H1 (cell line): ENCODE data around the gene DIS3L.

Experiments used
- BCL11A ChIP-seq, 2 experiments: IDR thresholded peaks; one replicate each; pipeline ENCODE4 v1.6.1; 2011; ENCODE audit warnings: low read depth in 2 of 2, low read length in 2 of 2, mild to moderate bottlenecking in 2 of 2
- CBX5 ChIP-seq: fragments of 300-800, 300-1000 bp; sonication (generic); IDR thresholded peaks from 2 replicates; pipeline ENCODE4 v1.7.1; 2016; ENCODE audit warnings: antibody characterized with exemption, low read length, low read depth
- HDAC6 ChIP-seq: IDR thresholded peaks from one replicate; pipeline ENCODE4 v1.7.1; 2012; ENCODE audit warnings: low read depth, mild to moderate bottlenecking, inconsistent platforms, low read length, moderate library complexity
- JUND ChIP-seq: IDR thresholded peaks from 2 replicates; pipeline ENCODE4 v1.6.1; 2011; ENCODE audit warnings: mild to moderate bottlenecking, improper control_type of control experiment, low read length
- POLR2AphosphoS5 ChIP-seq: IDR thresholded peaks from 2 replicates; pipeline ENCODE4 v1.6.1; 2011; ENCODE audit warnings: low read depth, low read length
- RAD21 ChIP-seq, 2 experiments: IDR thresholded peaks in 1 of 2; conservative IDR thresholded peaks in 1 of 2; 2 replicates each; pipeline ENCODE4 v1.6.1; 2011; ENCODE audit warnings: low read depth in 2 of 2, low read length in 2 of 2, improper control_type of control experiment in 1 of 2, inconsistent platforms in 1 of 2, mild to moderate bottlenecking in 1 of 2, moderate library complexity in 1 of 2
- RBBP5 ChIP-seq: IDR thresholded peaks from 2 replicates; pipeline ENCODE4 v1.7.1; 2012; ENCODE audit warnings: low read depth, mild to moderate bottlenecking, inconsistent platforms, low read length, moderate library complexity, borderline replicate concordance
- SUZ12 ChIP-seq: fragments of 200-600 bp; sonication (generic); IDR thresholded peaks from 2 replicates; pipeline ENCODE4 v1.6.1; 2012; ENCODE audit warnings: mild to moderate bottlenecking, inconsistent platforms, low read length, moderate library complexity, mixed read lengths
- USF2 ChIP-seq: IDR thresholded peaks from 2 replicates; pipeline ENCODE4 v1.6.1; 2011; ENCODE audit warnings: low read length, improper control_type of control experiment
- TF ChIP-seq, protein P1 (sequence below), 3 experiments: IDR thresholded peaks; 1 replicate in 2 of 3; 2 replicates in 1 of 3; pipeline versions ENCODE4 v1.5.1 to v1.6.1; 2011; ENCODE audit warnings: low read length in 3 of 3, mild to moderate bottlenecking in 3 of 3, inconsistent platforms in 2 of 3, low read depth in 1 of 3, moderate library complexity in 1 of 3; ENCODE audit not compliant: insufficient read depth in 1 of 3; ENCODE audit errors: control extremely low read depth in 1 of 3

- TF ChIP-seq BCL11A (IDR thresholded peaks at IDR 0.05; ENCODE audit: low read depth in 2 of 2, low read length in 2 of 2) (no peak), HDAC6 (no peak), CBX5 (no peak), SUZ12 (peak; percentile 54), POLR2AphosphoS5 (no peak), RAD21 (IDR thresholded peaks at IDR 0.05 in 1 of 2, conservative IDR thresholded peaks at IDR 0.05 in 1 of 2; ENCODE audit: low read depth in 2 of 2, low read length in 2 of 2) (peak; percentile 45 to 60; a peak in 3 of 4 replicates), RBBP5 (0 out of 2 replicates have a peak, but pooled peaks have one; percentile 24), JUND (no peak), USF2 (no peak)
- TF ChIP-seq, protein P1, sequence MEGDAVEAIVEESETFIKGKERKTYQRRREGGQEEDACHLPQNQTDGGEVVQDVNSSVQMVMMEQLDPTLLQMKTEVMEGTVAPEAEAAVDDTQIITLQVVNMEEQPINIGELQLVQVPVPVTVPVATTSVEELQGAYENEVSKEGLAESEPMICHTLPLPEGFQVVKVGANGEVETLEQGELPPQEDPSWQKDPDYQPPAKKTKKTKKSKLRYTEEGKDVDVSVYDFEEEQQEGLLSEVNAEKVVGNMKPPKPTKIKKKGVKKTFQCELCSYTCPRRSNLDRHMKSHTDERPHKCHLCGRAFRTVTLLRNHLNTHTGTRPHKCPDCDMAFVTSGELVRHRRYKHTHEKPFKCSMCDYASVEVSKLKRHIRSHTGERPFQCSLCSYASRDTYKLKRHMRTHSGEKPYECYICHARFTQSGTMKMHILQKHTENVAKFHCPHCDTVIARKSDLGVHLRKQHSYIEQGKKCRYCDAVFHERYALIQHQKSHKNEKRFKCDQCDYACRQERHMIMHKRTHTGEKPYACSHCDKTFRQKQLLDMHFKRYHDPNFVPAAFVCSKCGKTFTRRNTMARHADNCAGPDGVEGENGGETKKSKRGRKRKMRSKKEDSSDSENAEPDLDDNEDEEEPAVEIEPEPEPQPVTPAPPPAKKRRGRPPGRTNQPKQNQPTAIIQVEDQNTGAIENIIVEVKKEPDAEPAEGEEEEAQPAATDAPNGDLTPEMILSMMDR (IDR thresholded peaks at IDR 0.05; ENCODE audit: control extremely low read depth in 1 of 3, insufficient read depth in 1 of 3, low read depth in 1 of 3, low read length in 3 of 3), result peak; percentile 57 to 69 (median 62)
These were observed 41.3 kb upstream of the DIS3L start for GRCh38 chr15:66251790-66252684.
